Sigmoid colon (tissue), 7 donors: Measurements from ENCODE around the gene HIVEP1. TPM values are rescaled to one million over a fixed set of nuclear protein-coding genes. Genes with fewer than 3 reads are reported as not detected.
A peak's percentile ranks its signal among the peaks of the same experiment; 100 is the strongest.

Experiments
- DNase-seq: peaks from one replicate; pipeline ENCODE4 v3.0.0-alpha.2; 2019
- H3K27ac ChIP-seq, 4 donors: fragments of 200-600 bp; sonication (generic); one replicate each; pipeline ENCODE4 v1.5.1; 2016 to 2019; ENCODE audit warnings: mild to moderate bottlenecking in 1 of 4
- H3K27me3 ChIP-seq, 3 donors: fragments of 200-600 bp; sonication (generic); one replicate each; pipeline ENCODE4 v1.5.1; 2019; ENCODE audit warnings: mild to moderate bottlenecking in 1 of 3
- H3K36me3 ChIP-seq, 4 donors: fragments of 200-600 bp; sonication (generic); one replicate each; pipeline ENCODE4 v1.5.1; 2016 to 2019
- H3K4me1 ChIP-seq, 4 donors: fragments of 200-600 bp; sonication (generic); one replicate each; pipeline ENCODE4 v1.5.1; 2017 to 2019
- H3K4me3 ChIP-seq, 4 donors: fragments of 200-600 bp; sonication (generic); one replicate each; pipeline ENCODE4 v1.5.1; 2017 to 2019; ENCODE audit warnings: mild to moderate bottlenecking in 2 of 4, moderate library complexity in 1 of 4
- H3K9me3 ChIP-seq, 4 donors: fragments of 200-600 bp in 3 of 4; sonication (generic) in 3 of 4; one replicate each; pipeline versions ENCODE4 v1.5.1 to v1.6.1; 2013 to 2019
- EP300 ChIP-seq, 4 donors: sonication (generic); formaldehyde crosslinking; IDR thresholded peaks; one replicate each; pipeline ENCODE4 v1.6.1; 2017; ENCODE audit warnings: antibody characterized with exemption in 4 of 4
- POLR2A ChIP-seq, 2 donors: fragments of 450-650 bp; IDR thresholded peaks; one replicate each; pipeline ENCODE4 v1.6.1; 2016; ENCODE audit warnings: antibody characterized with exemption in 2 of 2, mild to moderate bottlenecking in 2 of 2, moderate library complexity in 2 of 2
- POLR2AphosphoS5 ChIP-seq, 4 donors: sonication (generic); formaldehyde crosslinking; IDR thresholded peaks; one replicate each; pipeline ENCODE4 v1.6.1; 2017; ENCODE audit warnings: antibody characterized with exemption in 4 of 4
- WGBS, 2 donors: extraction: QIAGEN DNeasy Blood & Tissue Kit; methylation state at CpG; one replicate each; pipeline ENCODE4 v1.1.7; 2013; 5-methylcytosine and 5-hydroxymethylcytosine counted together
- intact Hi-C: fragments of 100-400 bp; cut with DNase I; formaldehyde crosslinking; loops from one replicate; pipeline ENCODE4 v1.15.1; 2023
- polyA plus RNA-seq, 3 donors: library from polyadenylated mRNA; stranded (reverse); fragments of 200-250 nt; gene quantifications; one replicate each; pipeline ENCODE4 v1.2.3, GENCODE V29; 2013
- total RNA-seq, 4 donors: library from RNA; depleted of rRNA; stranded (reverse); fragments of >200 nt; gene quantifications; one replicate each; pipeline ENCODE4 v1.1.0, GENCODE V29; 2016
- TF ChIP-seq, protein P1 (sequence below), 4 experiments: fragments of 450-650 bp in 3 of 4; fragments of 200-600 bp in 1 of 4; IDR thresholded peaks; one replicate each; pipeline ENCODE4 v1.5.1; 2016 to 2019; ENCODE audit warnings: antibody characterized with exemption in 4 of 4, mild to moderate bottlenecking in 3 of 4, moderate library complexity in 2 of 4
- donor health status: healthy with polysubstance abuse.
- donor health status: Bipolar disorder and iron deficiency.
- donor health status: healthy.

HIVEP1 gene
- total and polyA plus RNA-seq, 7 donors, result 4.6 to 28.5 (median 13.2) TPM

DNA sequence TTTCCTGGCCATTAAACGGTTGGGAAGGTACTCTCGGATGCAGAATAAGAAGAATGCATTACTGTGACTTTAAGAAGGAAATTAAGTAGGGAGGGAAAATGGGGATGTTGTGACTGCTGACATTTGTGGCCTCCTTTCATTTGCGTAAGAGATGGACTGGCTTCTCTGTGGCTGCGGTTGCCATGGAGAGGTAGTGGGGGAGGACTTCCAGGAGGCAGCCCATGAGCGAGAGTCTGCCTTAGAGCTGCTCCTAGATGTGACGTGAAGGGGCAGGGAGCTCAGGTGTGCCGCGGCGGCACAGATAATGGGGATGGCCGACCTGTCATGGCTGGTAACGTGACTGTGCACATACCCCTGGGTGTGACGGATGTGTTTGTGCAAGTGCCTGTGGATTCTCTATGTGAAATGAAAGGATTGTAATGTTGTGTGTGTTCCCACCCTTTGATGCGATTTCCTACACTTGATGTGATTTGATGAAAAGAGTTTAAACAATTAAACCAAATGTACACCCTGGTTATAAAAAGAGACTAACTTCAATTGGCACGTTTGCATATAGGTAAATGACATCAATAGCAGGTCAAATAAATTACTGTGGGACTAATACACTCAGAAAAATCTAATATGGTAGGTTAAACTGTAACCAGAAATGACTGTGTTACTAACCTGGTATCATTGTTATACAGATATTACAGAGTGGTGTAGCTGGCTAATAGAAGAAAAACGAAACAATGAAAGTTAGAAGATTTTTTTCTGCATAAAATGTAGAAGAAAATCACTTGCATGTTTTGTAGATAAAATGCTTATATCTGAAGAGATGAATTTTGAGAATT lies 48.9 kb downstream of the HIVEP1 start:
- Histone ChIP-seq H3K4me1 (peaks cover 0 to 43% (median 12%) of the 10 kb centered on the region in 4 donors), H3K36me3 (no peaks in the 10 kb centered on the region), H3K9me3 (no peaks in the 10 kb centered on the region), H3K27me3 (no peaks in the 10 kb centered on the region), H3K27ac (no peak overlapping the region), H3K4me3 (peak overlapping the region in 1 of 4 donors; percentile 16)
- WGBS, 2 donors, result 64 to 84% methylated on average over 15 of the region's 15 CpGs
- intact Hi-C loops, result no loop called here
- TF ChIP-seq EP300 (IDR thresholded peaks at IDR 0.05), result no peak
- peak in 1 of 4 donors; percentile 35 for TF ChIP-seq POLR2AphosphoS5 (IDR thresholded peaks at IDR 0.05)
- DNase-seq, result peak; percentile 79

- peaks cover 0 to 43% (median 12%) of the 10 kb centered on the region in 4 donors for H3K4me1 ChIP-seq
Observed at GRCh38 chr6:12062605-12063004, 50.5 kb downstream of the HIVEP1 start.

GRCh38 chr6:12064131-12064530 lies 52.0 kb downstream of the HIVEP1 start:
- TF ChIP-seq POLR2A (IDR thresholded peaks at IDR 0.05) (no peak), POLR2AphosphoS5 (IDR thresholded peaks at IDR 0.05) (no peak), EP300 (IDR thresholded peaks at IDR 0.05) (no peak)
- TF ChIP-seq, protein P1, sequence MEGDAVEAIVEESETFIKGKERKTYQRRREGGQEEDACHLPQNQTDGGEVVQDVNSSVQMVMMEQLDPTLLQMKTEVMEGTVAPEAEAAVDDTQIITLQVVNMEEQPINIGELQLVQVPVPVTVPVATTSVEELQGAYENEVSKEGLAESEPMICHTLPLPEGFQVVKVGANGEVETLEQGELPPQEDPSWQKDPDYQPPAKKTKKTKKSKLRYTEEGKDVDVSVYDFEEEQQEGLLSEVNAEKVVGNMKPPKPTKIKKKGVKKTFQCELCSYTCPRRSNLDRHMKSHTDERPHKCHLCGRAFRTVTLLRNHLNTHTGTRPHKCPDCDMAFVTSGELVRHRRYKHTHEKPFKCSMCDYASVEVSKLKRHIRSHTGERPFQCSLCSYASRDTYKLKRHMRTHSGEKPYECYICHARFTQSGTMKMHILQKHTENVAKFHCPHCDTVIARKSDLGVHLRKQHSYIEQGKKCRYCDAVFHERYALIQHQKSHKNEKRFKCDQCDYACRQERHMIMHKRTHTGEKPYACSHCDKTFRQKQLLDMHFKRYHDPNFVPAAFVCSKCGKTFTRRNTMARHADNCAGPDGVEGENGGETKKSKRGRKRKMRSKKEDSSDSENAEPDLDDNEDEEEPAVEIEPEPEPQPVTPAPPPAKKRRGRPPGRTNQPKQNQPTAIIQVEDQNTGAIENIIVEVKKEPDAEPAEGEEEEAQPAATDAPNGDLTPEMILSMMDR (IDR thresholded peaks at IDR 0.05), result no peak
- H3K4me1 ChIP-seq, result peaks cover 0 to 31% (median 7%) of the 10 kb centered on the region in 4 donors
- no peaks in the 10 kb centered on the region for H3K36me3 ChIP-seq
- no peak overlapping the region for H3K4me3 ChIP-seq
- H3K27me3 ChIP-seq, result no peaks in the 10 kb centered on the region
- intact Hi-C loops, result no loop called here
- no peaks in the 10 kb centered on the region for H3K9me3 ChIP-seq
- WGBS, 2 donors, result 73 to 75% methylated on average over 4 of the region's 4 CpGs
- H3K27ac ChIP-seq, result peak overlapping the region in 1 of 4 donors; percentile 23
- DNase-seq, result no peak

More at GRCh38 chr6:12062605-12063004, 50.5 kb downstream of the HIVEP1 start:
- H3K4me3 ChIP-seq, result no peak overlapping the region
- H3K36me3 ChIP-seq, result no peaks in the 10 kb centered on the region
- 92 to 97% methylated on average over 5 of the region's 5 CpGs for WGBS, 2 donors
- DNase-seq, result no peak
- intact Hi-C loops, result no loop called here
- H3K27ac ChIP-seq, result no peak overlapping the region
- no peaks in the 10 kb centered on the region for H3K27me3 ChIP-seq
- TF ChIP-seq POLR2A (IDR thresholded peaks at IDR 0.05), result no peak
- no peak for TF ChIP-seq EP300 (IDR thresholded peaks at IDR 0.05)
- no peak for TF ChIP-seq POLR2AphosphoS5 (IDR thresholded peaks at IDR 0.05)
- TF ChIP-seq, protein P1 (IDR thresholded peaks at IDR 0.05), result no peak
- H3K9me3 ChIP-seq, result no peaks in the 10 kb centered on the region

GRCh38 chr6:12064538-12065071 lies 52.5 kb downstream of the HIVEP1 start:
- H3K4me3 ChIP-seq, result no peak overlapping the region
- H3K27me3 ChIP-seq, result no peaks in the 10 kb centered on the region
- H3K27ac ChIP-seq, result peak overlapping the region in 2 of 4 donors; percentile 1 to 23
- TF ChIP-seq POLR2AphosphoS5 (IDR thresholded peaks at IDR 0.05) (no peak), EP300 (IDR thresholded peaks at IDR 0.05) (no peak), POLR2A (IDR thresholded peaks at IDR 0.05) (no peak)
- TF ChIP-seq, protein P1 (IDR thresholded peaks at IDR 0.05), result no peak
- no peaks in the 10 kb centered on the region for H3K9me3 ChIP-seq
- WGBS, 2 donors, result 93 to 95% methylated on average over 3 of the region's 3 CpGs
- peaks cover 0 to 31% (median 7%) of the 10 kb centered on the region in 4 donors for H3K4me1 ChIP-seq
- no peaks in the 10 kb centered on the region for H3K36me3 ChIP-seq
- intact Hi-C loops, result no loop called here
- DNase-seq, result no peak
